CD14-positive monocyte (primary cell): ENCODE results near the gene CDK16. TPM values are rescaled to one million over a fixed set of nuclear protein-coding genes. Genes with fewer than 3 reads are reported as not detected.

ENCODE experiments used
- DNase-seq, 3 donors: peaks; one replicate each; pipeline ENCODE4 v3.0.0-alpha.2; 2011 to 2022
- H2AFZ ChIP-seq: 2 replicates; pipeline ENCODE4 v1.6.0; 2012; ENCODE audit warnings: mild to moderate bottlenecking, low read depth, low read length, inconsistent platforms; ENCODE audit not compliant: insufficient read depth, poor library complexity, severe bottlenecking
- H3K27ac ChIP-seq, 2 donors: 1 replicate in 1 of 2; 2 replicates in 1 of 2; pipeline ENCODE4 v1.5.1; 2012 to 2013; ENCODE audit warnings: low read length in 2 of 2, control low read depth in 1 of 2, inconsistent platforms in 1 of 2, low read depth in 1 of 2, mild to moderate bottlenecking in 1 of 2
- H3K27me3 ChIP-seq, 2 donors: one replicate each; pipeline versions ENCODE4 v1.6.0 to v1.6.1; 2011 to 2013; ENCODE audit warnings: low read length in 2 of 2; ENCODE audit not compliant: control insufficient read depth in 2 of 2, insufficient read depth in 2 of 2
- H3K36me3 ChIP-seq, 2 donors: replicated peaks in 1 of 2; 1 replicate in 1 of 2; 2 replicates in 1 of 2; pipeline versions ENCODE4 v1.5.1 to v1.6.1; 2012 to 2013; ENCODE audit warnings: low read length in 2 of 2, control low read depth in 1 of 2, inconsistent platforms in 1 of 2, mild to moderate bottlenecking in 1 of 2; ENCODE audit not compliant: insufficient read depth in 2 of 2, control insufficient read depth in 1 of 2
- H3K4me1 ChIP-seq, 2 donors: 1 replicate in 1 of 2; 2 replicates in 1 of 2; pipeline versions ENCODE4 v1.5.1 to v1.6.1; 2012 to 2013; ENCODE audit warnings: low read length in 2 of 2, control low read depth in 1 of 2, inconsistent platforms in 1 of 2, mild to moderate bottlenecking in 1 of 2, moderate library complexity in 1 of 2; ENCODE audit not compliant: insufficient read depth in 2 of 2, control insufficient read depth in 1 of 2
- H3K4me2 ChIP-seq: replicated peaks from 2 replicates; pipeline ENCODE3; 2012; ENCODE audit warnings: low read length, moderate library complexity, mild to moderate bottlenecking; ENCODE audit not compliant: poor library complexity, severe bottlenecking; ENCODE audit errors: extremely low read depth
- H3K4me3 ChIP-seq, 3 experiments: fragments of 200-600 bp in 1 of 3; sonication (generic) in 1 of 3; replicated peaks in 1 of 3; 1 replicate in 2 of 3; 2 replicates in 1 of 3; pipeline ENCODE4 v1.5.1; 2011 to 2013; ENCODE audit warnings: low read length in 3 of 3, mild to moderate bottlenecking in 3 of 3, control low read depth in 2 of 3, low read depth in 2 of 3, inconsistent platforms in 1 of 3, moderate library complexity in 1 of 3
- H3K79me2 ChIP-seq: 2 replicates; pipeline ENCODE4 v1.6.0; 2012; ENCODE audit warnings: mild to moderate bottlenecking, control low read depth, inconsistent platforms, low read length, moderate library complexity; ENCODE audit not compliant: insufficient read depth
- H3K9ac ChIP-seq: 2 replicates; pipeline ENCODE4 v1.6.0; 2017; ENCODE audit warnings: low read length, mild to moderate bottlenecking; ENCODE audit not compliant: insufficient read depth, poor library complexity, severe bottlenecking
- H3K9me3 ChIP-seq, 2 donors: replicated peaks in 1 of 2; 1 replicate in 1 of 2; 2 replicates in 1 of 2; pipeline versions ENCODE4 v1.5.1 to v1.6.1; 2012 to 2013; ENCODE audit warnings: low read length in 2 of 2, control low read depth in 1 of 2; ENCODE audit not compliant: control insufficient read depth in 1 of 2, insufficient read depth in 1 of 2
- H4K20me1 ChIP-seq: 2 replicates; pipeline ENCODE4 v1.6.0; 2012; ENCODE audit warnings: mild to moderate bottlenecking, low read length, control low read depth, moderate library complexity; ENCODE audit not compliant: insufficient read depth
- H3K27ac Mint-ChIP-seq, 7 donors: one replicate each; pipeline ENCODE4 v1.8.0; 2020; ENCODE audit warnings: mild to moderate bottlenecking in 7 of 7, mixed read lengths in 7 of 7, moderate library complexity in 6 of 7, inconsistent platforms in 2 of 7
- H3K27me3 Mint-ChIP-seq, 3 donors: one replicate each; pipeline ENCODE4 v1.8.0; 2021 to 2022; ENCODE audit warnings: low read depth in 3 of 3, mild to moderate bottlenecking in 3 of 3, mixed read lengths in 3 of 3, moderate library complexity in 3 of 3, inconsistent platforms in 1 of 3
- H3K36me3 Mint-ChIP-seq, 2 donors: one replicate each; pipeline ENCODE4 v1.8.0; 2020; ENCODE audit warnings: mixed read lengths in 2 of 2, inconsistent platforms in 1 of 2, mild to moderate bottlenecking in 1 of 2
- H3K4me1 Mint-ChIP-seq: one replicate; pipeline ENCODE4 v1.8.0; 2020; ENCODE audit warnings: mild to moderate bottlenecking, mixed read lengths
- H3K4me3 Mint-ChIP-seq, 2 donors: one replicate each; pipeline ENCODE4 v1.8.0; 2020; ENCODE audit warnings: mild to moderate bottlenecking in 2 of 2, mixed read lengths in 2 of 2, moderate library complexity in 1 of 2
- H3K9me3 Mint-ChIP-seq, 7 donors: one replicate each; pipeline ENCODE4 v1.8.0; 2020 to 2022; ENCODE audit warnings: mixed read lengths in 7 of 7, mild to moderate bottlenecking in 6 of 7, moderate library complexity in 6 of 7, inconsistent platforms in 2 of 7
- CTCF ChIP-seq: fragments of 200-600 bp; IDR thresholded peaks from one replicate; pipeline ENCODE4 v1.8.0; 2022; ENCODE audit warnings: antibody characterized with exemption, mild to moderate bottlenecking
- WGBS: methylation state at CpG from one replicate; pipeline ENCODE4 v1.1.5; 2013; ENCODE audit warnings: missing lambda C conversion rate; ENCODE audit not compliant: insufficient coverage; 5-methylcytosine and 5-hydroxymethylcytosine counted together
- intact Hi-C, 2 donors: fragments of 100-400 bp; cut with micrococcal nuclease; formaldehyde crosslinking; loops; one replicate each; pipeline versions ENCODE4 v1.15.0 to v1.15.1; 2023
- polyA plus RNA-seq, 3 donors: library from polyadenylated mRNA; depleted of rRNA in 1 of 3; unstranded in 2 of 3; stranded (reverse) in 1 of 3; fragments of 300-500 nt in 2 of 3; fragments of >200 nt in 1 of 3; fragmentation: Illumina TruSeq in 2 of 3; gene quantifications; 1 replicate in 2 of 3; 2 replicates in 1 of 3; pipeline ENCODE4 v1.2.3, GENCODE V29; 2012 to 2021

Gene CDK16
- polyA plus RNA-seq, 3 donors = 7.3 to 97.4 (median 14.1) TPM

- peaks cover 0 to 3% of the 10 kb centered on the region in 2 donors for H3K4me1 ChIP-seq
- peaks cover 0 to 13% of the 10 kb centered on the region in 2 donors for H3K27me3 ChIP-seq
- peaks cover 9% of the 10 kb centered on the region for H3K79me2 ChIP-seq
- H3K27ac ChIP-seq = no peak overlapping the region
- intact Hi-C loops = no loop called here
- Mint-ChIP-seq H3K9me3 (peaks cover 0 to 8% (median 0%) of the 10 kb centered on the region in 7 donors), H3K27me3 (peaks cover 0 to 48% (median 0%) of the 10 kb centered on the region in 3 donors), H3K4me1 (peaks cover 2% of the 10 kb centered on the region), H3K4me3 (no peak overlapping the region), H3K36me3 (peaks cover 17 to 18% of the 10 kb centered on the region in 2 donors), H3K27ac (no peak overlapping the region)
- no peaks in the 10 kb centered on the region for H3K9me3 ChIP-seq
- peaks cover 7 to 22% of the 10 kb centered on the region in 2 donors for H3K36me3 ChIP-seq
- WGBS = no CpG with 5 or more reads among the region's 8 CpGs
- no peak overlapping the region for H3K4me2 ChIP-seq
- no peak for DNase-seq
- no peak overlapping the region for H3K4me3 ChIP-seq
- H3K9ac ChIP-seq = no peak overlapping the region
- no peak for TF ChIP-seq CTCF
- H2AFZ ChIP-seq = no peak overlapping the region
- no peaks in the 10 kb centered on the region for H4K20me1 ChIP-seq
Measured at GRCh38 chrX:47239199-47239598, 20.7 kb downstream of the CDK16 start.

GRCh38 chrX:47239898-47240545 lies 21.5 kb downstream of the CDK16 start:
- Mint-ChIP-seq H3K4me3 (no peak overlapping the region), H3K9me3 (peaks cover 0 to 8% (median 0%) of the 10 kb centered on the region in 7 donors), H3K4me1 (peaks cover 2% of the 10 kb centered on the region), H3K27me3 (peaks cover 0 to 54% (median 0%) of the 10 kb centered on the region in 3 donors), H3K36me3 (peaks cover 21 to 22% of the 10 kb centered on the region in 2 donors), H3K27ac (peak overlapping the region in 1 of 7 donors; percentile 23)
- Histone ChIP-seq H3K79me2 (peaks cover 5% of the 10 kb centered on the region), H3K27ac (no peak overlapping the region), H3K9ac (no peak overlapping the region), H3K27me3 (peaks cover 0 to 10% of the 10 kb centered on the region in 2 donors), H3K36me3 (peaks cover 12 to 29% of the 10 kb centered on the region in 2 donors), H2AFZ (no peak overlapping the region), H3K4me1 (no peaks in the 10 kb centered on the region), H3K9me3 (no peaks in the 10 kb centered on the region), H4K20me1 (no peaks in the 10 kb centered on the region), H3K4me3 (no peak overlapping the region), H3K4me2 (no peak overlapping the region)
- WGBS = 100% methylated on average over 6 of the region's 12 CpGs
- DNase-seq = no peak
- no peak for TF ChIP-seq CTCF
- intact Hi-C loops = no loop called here
